HG02642 (cell line): ENCODE measurements around the gene ADARB2.
"Not testable (repeated sequence)": the region's sequence is repeated elsewhere in the genome, so short reads cannot be mapped to it uniquely, and the experiment has no call there.

Source experiments
- ATAC-seq: cut with Tn5 transposase; IDR thresholded peaks from one replicate; pipeline ENCODE4 v1.9.1; 2021; ENCODE audit warnings: mild to moderate bottlenecking; ENCODE audit not compliant: unreplicated experiment, poor library complexity

The ADARB2 gene

DNA sequence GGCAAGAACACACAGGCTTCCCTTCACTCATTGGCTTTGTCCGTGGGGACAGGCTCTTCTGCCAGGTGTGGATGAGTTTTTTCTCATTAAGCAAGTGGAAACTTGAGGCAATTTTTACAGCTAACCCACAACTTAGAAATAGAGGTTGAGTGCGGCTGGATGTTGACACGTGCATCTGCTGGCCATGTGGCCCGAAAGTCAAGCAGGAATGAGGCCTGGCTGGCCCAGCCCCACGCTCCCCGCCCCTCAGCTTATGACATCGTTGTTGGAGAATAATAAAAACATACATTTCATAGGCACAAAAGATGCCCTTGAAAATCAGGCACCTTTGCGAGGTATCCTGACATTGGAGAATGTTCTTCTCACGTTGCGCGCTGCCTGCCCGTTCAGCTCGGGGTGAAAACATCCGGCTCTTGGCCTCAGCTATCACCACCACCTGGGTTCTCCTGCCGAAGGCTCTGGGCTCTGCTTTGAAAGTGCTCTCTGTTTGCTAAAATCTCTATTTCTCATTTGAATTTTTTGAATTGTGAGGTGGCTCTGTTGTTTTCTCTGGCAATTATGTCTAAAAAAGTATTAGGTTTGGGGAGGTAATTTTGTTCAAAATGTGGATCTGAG, 370.4 kb downstream of the ADARB2 start:
- ATAC-seq = no peak

DNA sequence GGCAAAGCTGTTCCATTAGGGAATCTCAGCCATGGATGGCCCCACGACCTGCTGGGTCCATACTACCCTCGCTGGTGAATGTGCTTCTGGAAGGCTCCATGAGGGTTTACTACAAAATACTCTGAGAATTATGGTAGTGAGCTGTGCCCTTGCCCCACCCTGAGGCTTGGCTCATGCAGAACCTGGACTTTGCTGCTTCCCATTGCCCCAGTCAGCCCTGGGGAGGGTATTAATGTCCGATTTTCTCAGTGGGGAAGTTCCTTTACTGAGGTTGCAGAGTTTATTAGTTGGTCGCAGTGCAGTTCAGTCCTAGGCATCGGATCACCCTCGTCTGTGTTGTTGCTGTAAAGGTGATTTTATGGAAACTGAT, 371.0 kb downstream of the ADARB2 start:
- ATAC-seq = no peak

DNA sequence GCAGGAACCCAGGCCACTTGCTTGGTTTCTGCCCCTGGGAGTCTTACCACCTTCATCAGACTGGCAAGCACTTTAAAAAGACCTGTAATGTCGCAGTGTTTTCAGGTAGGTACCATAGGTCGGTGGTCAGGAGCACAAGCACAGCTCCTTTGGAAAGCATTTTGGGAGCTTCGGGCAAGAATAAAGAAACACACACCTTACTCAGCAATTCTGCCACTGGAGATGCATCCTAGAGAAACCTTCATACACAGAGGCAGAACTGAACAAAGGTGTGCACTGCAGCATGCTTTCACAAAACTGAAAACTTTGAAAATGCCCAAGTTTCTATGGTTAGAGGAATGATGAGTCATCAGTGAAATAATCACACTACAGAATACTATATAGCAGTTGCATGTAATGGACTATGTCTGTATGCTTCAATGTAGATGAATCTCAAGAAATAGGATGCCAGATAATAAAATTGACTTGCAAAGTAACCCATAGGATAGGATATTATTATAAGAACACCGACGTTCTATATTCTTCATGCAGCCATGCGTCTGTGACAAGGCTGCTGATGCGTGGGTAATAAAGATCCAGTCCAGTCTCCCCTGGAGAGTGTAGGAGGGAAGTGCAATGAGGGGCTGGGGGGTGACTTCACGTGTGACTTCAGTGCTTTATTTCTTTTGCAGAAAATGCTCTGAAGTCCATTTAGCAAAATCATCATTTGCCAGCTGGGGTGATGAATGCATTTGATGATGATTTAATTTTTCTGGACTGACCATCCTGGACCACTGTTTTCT, 371.6 kb downstream of the ADARB2 start:
- ATAC-seq = no peak

DNA sequence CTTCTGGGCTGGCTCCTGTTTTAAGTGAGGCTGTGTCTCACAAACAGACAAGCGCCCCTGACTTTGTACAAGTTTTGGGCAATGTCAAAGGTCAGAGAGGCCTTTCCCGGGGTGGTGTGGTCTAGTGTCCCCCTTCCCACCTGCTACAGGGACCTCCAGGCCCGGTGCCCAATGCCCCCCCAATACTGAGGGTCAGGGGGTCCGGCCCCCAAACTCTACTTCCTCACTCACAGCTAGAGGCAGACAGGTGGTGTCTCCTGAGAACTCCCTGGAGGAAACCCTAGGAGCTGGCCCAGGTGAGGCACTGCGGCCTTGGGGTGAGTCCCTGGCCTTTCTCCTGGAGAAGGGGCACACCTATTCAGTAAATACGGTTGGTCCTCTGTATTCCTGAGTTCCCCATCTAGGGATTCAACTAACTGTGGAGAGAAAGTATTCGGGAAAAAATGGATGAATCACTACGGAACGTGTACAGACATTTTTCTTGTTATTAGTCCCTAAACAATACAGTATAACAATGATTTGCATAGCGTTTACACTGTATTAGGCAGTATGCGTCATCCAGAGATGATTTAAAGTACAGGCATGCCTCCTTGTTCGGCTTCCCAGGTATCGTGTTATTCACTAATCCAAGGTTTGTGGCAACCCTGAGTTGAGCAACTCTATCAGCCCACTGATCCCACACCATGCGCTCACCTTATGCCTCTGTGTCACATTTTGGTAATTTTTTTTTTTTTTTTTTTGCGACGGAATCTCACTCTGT, 373.0 kb downstream of the ADARB2 start:
- no peak for ATAC-seq

DNA sequence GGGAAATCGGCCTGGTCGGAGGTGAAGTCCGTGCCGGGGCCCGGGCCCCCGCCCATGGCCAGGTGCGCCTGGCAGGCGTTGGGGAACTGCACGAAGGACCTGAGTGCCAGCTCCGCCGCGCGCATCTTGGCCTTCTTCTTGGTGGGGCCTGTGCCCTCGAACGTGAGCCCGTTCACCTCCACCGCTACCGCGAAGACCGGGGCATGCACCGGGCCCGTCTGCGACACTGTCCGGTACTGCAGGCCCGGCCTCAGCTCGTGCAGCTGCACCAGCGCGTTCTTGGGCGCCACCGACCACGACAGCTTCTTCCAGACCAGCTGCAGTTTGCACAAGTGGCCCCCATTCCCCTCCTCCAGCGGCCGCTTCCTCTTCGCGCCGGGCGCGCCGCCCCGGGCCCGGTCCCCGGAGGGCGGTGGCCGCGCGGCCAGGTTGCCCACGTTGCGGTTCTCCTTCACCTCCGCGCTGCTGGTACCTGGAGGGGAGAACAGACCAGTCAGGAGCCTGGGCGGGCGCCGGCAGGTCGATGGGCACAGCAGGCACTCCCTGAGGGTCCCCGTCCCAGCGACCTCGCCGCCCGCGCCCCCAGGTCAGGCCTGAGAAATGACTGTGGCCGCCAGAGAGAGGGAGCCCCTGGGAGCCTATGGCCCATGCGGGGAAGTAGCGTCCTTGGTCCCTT, 373.7 kb downstream of the ADARB2 start:
- no peak for ATAC-seq

DNA sequence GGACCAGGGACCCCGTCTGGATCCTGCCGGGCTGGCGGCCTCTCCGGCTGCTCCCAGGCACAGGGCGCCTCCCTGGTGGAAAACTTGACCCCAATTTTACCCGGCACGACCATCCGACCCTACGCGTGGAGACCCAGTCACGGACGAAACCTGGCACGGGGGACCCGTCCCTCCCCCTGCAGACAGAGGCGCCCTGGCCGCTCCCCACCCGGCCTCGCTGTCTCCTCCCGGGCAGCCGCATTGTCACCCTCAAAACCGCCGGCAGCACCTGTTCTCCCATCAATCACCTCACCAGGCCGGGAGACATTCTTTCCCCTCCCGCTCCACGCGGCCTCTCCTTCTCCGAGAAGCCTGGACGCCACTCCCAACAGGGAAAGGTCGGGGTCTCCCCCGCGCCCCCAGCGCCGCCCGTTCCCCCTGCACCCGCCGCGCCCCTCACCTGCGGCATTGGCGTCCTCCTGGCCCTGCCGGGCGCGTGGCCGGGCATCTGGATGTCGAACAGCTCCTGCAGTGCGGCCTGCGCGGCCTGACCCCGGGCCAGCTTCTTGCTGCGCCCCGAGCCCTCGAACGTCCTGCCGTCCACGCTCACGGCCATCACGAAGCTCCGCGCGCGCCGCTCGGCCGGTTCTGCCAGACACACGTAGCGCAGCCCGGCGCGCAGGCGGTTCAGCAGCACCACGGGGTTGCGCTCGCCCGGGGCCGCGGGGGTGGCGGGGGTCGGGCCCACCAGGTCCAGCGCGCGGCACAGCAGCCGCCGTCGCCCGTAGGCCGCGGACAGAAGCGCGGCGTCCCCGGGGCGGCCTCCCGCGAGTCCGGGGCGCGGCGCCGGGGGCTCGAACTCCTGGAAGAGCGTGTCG, 374.5 kb downstream of the ADARB2 start:
- no peak for ATAC-seq

DNA sequence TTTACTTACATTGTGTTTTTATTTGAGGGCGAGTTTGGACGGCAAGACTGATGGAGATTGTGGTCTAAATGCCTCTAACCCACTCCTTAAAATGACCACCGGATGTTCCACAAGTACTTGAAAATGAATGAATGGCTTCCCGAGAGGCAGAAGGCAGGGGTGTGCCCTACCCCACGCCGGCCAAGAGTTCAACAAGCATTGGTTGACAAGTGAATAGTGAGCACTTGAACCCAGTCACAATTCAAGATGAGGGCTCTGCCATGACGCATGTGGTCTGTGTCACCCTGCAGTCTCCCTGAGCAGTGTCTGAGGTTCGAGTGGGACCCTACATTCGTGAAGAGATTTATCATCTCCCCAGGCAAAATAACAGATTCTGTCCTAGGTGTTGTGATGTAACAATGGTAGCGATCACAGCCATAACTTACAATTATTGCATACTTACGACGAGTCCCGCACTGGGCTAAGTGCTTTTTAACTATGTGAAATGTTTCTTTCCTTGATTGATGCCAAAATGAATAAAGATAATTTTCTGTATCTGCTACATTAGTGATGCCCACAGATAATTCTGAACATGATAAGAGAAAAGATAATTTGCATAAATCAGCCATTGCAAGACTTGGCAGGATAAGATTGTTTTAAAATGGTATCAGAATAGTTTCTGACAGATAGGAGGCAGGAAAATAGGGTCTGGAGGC, 375.8 kb downstream of the ADARB2 start:
- ATAC-seq = no peak

DNA sequence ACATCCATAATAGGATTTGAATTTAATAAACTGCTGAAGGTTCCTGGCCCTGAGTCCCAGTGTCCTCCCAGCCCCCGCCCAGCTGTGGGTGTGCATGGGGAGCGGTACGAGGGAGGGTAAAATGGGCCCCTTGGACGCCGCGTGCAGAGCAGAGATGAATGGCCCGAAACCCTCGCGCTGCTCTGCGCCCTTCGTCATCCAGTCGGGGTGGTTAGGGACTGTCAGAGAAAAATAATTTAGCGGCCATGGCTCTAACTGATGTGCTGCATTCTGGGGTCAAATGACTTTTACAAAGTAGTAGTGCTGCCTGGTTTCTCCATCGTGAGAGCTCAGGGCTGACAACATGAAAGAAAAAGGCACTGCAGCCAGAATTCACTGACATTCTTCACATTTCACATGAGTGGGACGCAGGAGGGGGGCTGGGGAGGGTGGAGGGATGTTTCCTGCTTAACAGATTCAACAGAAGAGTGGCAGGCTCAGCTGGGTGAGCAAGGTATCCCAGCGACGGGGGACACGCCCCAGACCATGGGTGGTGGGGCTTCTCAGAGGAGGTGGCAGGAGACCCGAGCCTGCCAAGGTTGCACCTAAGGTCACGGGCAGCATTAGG, 376.7 kb downstream of the ADARB2 start:
- no peak for ATAC-seq

DNA sequence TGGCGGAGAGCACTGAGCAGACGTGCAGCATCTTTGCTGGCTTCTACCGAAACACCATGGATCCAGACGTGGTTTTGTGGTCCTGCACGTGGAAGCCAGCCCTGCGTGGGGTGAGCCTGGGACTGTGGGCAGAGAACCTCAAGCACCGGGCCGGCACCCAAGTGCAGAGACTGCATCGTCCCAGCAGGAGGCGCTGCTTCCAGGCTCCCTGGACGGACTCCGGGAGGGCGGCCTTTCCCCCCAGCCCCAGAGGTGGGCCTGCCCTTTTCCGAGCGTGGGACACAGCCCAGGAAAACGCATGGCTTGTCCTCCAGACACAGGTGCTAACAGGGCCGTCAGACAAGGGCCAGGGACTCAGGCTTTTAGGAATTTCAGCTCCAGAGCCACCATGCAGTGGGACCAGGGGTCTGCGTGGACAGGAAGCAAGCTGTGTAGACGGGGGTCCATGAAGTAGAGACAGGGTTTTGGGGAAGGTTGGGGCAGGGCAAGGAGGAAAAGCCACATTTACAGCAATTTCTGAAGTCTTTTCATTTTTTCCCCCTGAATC, 377.2 kb downstream of the ADARB2 start:
- ATAC-seq = no peak

DNA sequence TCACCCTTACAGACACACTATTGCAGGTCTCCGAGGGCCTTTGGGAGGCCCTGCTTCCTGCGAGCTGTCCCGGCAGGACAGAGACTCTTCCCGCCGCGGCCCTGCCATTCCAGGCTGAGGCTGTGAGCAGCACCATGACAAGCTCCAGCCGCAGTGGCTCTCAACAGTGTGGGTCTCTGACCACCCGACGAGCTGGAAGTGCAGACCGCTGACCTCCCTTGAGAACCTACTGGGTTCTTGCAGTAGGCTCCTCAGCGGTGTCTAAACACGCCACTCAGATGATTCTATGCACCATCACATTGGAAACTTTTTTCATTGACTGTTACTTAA, 377.7 kb downstream of the ADARB2 start:
- no peak for ATAC-seq

DNA sequence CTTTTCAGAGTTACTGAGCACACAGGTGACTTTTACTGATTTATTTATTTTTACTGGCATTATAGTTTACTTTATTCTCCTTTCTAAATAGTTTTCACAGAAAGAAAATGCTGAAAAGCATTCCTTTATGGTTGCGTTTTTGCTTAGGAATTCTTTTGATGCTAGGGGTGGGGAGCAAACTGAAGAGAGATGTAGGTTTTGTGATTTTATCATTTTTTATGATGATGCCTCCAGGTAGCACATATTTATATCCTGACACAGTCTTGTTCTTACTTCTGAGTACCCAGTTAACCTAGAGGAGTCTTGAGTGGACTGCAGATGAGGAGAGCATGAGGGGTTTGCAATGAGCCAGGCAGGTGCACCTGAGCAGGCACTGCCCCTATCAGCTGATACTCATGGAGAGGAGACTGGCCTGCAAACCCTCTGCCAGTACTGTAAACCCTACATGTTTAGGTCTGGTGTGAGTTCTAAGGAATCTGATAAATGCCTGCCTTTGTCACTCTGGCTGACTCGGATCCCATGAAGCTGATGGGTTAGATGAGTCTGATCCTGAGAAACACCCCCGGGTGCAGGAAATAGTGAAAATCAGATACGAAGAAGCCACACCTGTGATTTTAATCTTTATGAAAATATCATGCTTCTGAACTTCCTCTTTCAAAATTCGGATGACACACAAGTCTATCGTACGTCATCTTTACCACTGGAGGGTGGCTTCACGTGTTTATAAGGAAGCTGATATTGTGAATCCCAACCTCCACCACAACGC, 378.3 kb downstream of the ADARB2 start:
- no peak for ATAC-seq

DNA sequence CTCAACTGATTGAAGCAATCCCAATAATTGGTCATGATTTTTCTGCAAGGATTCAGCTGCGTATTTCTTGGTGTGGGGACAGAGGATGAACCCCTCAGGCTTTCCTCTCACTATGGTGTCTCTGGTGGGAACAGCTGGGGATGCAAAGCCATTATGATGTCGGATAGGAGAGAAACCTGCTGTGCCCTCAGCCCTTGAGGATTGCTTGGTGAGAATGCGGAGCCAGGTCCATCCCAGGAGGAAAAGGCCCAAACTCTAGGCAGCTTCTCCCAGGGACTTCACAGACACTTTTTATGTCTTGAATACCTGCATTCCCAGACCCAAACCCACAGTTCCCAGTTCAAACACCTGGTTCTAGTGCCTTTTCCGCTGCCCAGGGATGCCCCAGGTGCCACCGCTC, 379.2 kb downstream of the ADARB2 start:
- no peak for ATAC-seq

DNA sequence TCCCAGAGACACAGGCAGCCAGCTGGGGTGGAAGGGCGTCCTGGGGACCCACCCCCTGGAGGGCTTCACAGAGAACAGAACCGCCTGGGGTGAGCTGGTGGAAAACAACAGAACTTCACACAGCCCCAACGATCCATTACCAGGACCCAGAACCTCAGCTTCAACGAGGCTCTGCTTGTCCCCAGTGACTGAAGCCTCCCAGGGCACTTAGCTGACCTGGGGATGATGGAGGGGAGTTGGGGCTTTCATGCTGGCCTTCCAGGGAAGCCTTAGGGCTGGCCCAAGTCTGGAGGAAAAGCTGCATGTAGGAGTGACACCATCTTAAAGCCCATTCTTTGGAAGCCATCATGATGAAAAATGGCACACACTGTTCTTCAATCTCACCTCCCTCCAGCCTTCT, 381.0 kb downstream of the ADARB2 start:
- no peak for ATAC-seq

DNA sequence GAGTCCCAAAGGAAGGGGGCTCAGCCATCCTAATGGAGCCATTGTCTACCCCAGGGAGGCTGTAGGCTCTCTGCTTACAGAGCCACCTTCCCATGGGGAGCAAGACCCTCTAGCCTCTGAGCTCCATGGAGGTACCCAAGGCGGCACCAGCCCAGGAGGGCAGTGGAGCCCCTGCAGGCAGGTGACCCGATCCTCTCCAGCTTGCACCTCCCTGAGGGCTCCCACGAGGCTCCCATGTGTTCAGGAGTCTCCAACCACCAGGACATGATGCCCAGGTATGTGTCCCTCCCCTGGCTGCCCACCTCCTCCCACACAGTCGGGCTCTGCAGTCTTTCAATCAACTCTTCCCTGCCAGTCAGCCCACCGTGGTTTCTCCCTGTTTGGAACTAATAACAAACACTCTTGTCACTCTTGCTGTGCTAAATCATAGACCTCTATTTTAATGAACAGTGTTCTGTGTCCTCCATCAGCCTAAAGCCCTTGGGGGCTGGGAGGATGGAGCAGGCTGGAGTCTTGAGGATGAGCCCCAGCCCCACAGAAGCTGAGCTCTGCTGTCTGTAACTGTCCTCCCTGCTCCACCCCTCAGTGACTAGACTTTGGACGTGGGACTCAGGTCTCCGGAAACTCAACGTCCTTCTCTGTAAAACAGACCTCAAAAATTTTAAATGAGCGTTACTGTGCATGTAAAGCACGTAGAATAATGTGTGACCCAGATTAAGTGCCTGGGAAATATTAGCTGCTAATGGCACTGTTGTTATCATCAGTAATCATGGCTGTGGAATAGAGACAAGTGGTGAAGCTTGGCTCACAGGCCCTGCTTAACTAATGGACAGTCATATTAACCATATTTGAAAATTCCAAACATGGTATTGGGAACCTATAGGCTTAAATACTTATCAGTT, 382.3 kb downstream of the ADARB2 start:
- no peak for ATAC-seq

DNA sequence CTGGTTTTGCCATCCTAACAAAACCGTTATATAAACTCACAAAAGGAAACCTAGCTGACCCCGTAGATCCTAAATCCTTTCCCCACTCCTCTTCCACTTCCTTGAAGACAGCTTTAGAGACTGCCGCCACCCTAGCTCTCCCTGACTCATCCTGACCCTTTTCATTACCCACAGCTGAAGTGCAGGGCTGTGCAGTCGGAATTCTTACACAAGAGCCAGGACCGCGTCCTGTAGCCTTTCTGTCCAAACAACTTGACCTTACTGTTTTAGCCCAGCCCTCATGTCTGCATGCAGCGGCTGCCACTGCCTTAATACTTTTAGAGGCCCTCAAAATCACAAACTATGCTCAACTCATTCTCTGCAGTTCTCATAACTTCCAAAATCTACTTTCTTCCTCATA, 385.0 kb downstream of the ADARB2 start:
- not testable (repeated sequence) for ATAC-seq

DNA sequence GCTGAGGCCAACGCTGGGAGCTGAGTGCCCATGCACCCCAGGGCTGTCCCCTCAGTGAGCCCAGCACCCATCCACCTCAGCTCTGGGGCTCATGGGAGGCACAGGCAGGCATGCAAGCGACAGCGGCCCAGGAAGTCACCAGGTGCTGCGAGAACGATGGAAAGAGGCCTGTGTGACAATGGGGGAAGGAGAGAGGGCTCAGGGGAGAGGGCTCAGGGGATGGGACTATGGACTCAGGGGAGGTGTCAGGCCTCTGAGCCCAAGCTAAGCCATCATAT, 388.6 kb downstream of the ADARB2 start:
- no peak for ATAC-seq

DNA sequence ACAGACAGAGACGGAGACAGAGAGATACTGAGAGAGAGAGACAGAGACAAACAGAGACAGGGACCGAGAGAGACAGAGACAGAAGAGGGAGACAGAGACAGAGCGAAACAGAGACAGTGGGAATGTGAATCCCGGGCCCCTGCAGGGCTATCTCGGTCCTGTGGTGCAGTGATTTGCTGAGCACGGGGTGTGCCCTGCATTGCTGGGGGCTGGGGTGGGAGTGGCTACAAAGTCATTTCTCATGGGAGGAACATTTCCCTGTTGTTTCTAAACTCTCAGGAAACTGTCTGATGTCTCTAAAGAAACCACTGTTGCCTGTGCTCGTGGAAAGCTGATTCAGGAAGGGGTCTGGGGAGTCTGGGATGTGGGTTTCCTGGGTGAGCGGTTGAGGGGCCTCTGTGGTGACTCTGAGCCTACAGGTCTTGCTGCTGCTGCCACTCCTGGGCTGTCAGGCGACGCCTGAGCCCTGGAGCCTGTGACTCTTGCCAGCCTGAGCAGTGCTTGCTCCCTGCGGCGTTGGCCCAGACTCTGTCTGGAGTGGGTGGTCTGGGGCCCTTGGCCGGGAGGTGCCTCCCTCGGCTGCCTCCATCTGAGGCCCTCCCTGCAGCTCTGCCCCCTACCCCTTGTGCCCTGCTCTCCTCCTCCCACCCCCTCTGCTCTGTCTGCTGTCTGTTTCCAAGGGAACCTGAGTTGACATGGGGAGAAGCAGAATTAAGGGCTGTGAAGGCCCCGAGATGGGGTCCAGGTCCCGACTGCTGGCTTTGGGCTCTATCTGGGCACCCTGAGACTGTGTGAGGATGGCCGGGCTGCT, 389.2 kb downstream of the ADARB2 start:
- no peak for ATAC-seq
